ENCODE data around the gene P3H3. TPM values are rescaled to one million over a fixed set of nuclear protein-coding genes. Genes with fewer than 3 reads are reported as not detected.

The P3H3 gene
- total and polyA plus RNA-seq, 9 of the 15 experiments (the other 6 are each of a cell fraction or from before 2014, with no cell fraction given): 0.03 to 15.0 (median 4.8) TPM

- TF ChIP-seq ZNF407 (IDR thresholded peaks at IDR 0.05; ENCODE audit: low read depth): no peak
- TF ChIP-seq RBBP5 (IDR thresholded peaks at IDR 0.05; ENCODE audit: borderline replicate concordance, insufficient read depth, low read length, poor library complexity, severe bottlenecking): no peak
- TF ChIP-seq ZC3H4 (CRISPR knock-in tag; IDR thresholded peaks at IDR 0.05; ENCODE audit: borderline replicate concordance): no peak; the same call in 1 of the 2 replicates
- TF ChIP-seq, protein P1, sequence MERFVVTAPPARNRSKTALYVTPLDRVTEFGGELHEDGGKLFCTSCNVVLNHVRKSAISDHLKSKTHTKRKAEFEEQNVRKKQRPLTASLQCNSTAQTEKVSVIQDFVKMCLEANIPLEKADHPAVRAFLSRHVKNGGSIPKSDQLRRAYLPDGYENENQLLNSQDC (CRISPR knock-in tag; IDR thresholded peaks at IDR 0.05): no peak
- no peak for TF ChIP-seq ETV1 (tag; conservative IDR thresholded peaks at IDR 0.05; ENCODE audit: low read depth)
- TF ChIP-seq ELK3 (CRISPR knock-in tag; IDR thresholded peaks at IDR 0.05): no peak
- TF ChIP-seq TCF7L2 (IDR thresholded peaks at IDR 0.05; ENCODE audit: low read depth, low read length): no peak
- TF ChIP-seq BCL6 (CRISPR knock-in tag; IDR thresholded peaks at IDR 0.05): no peak
- TF ChIP-seq ZNF668 (CRISPR knock-in tag; IDR thresholded peaks at IDR 0.05): no peak
- TF ChIP-seq KLF1 (tag; IDR thresholded peaks at IDR 0.05): no peak
- TF ChIP-seq TCF15 (CRISPR knock-in tag; IDR thresholded peaks at IDR 0.05): no peak
- TF ChIP-seq SOX6 (IDR thresholded peaks at IDR 0.05): no peak
- TF ChIP-seq, protein P2, sequence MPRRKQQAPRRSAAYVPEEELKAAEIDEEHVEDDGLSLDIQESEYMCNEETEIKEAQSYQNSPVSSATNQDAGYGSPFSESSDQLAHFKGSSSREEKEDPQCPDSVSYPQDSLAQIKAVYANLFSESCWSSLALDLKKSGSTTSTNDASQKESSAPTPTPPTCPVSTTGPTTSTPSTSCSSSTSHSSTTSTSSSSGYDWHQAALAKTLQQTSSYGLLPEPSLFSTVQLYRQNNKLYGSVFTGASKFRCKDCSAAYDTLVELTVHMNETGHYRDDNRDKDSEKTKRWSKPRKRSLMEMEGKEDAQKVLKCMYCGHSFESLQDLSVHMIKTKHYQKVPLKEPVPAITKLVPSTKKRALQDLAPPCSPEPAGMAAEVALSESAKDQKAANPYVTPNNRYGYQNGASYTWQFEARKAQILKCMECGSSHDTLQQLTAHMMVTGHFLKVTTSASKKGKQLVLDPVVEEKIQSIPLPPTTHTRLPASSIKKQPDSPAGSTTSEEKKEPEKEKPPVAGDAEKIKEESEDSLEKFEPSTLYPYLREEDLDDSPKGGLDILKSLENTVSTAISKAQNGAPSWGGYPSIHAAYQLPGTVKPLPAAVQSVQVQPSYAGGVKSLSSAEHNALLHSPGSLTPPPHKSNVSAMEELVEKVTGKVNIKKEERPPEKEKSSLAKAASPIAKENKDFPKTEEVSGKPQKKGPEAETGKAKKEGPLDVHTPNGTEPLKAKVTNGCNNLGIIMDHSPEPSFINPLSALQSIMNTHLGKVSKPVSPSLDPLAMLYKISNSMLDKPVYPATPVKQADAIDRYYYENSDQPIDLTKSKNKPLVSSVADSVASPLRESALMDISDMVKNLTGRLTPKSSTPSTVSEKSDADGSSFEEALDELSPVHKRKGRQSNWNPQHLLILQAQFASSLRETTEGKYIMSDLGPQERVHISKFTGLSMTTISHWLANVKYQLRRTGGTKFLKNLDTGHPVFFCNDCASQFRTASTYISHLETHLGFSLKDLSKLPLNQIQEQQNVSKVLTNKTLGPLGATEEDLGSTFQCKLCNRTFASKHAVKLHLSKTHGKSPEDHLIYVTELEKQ (CRISPR knock-in tag; IDR thresholded peaks at IDR 0.05): no peak
Measured at GRCh38 chr12:6872073-6873048, 44.2 kb downstream of the P3H3 start (continued).

Measured in K562 (cell line).